NCI-H526 (cell line): ENCODE results near the gene DTX1.
"Not testable (repeated sequence)": the region's sequence is repeated elsewhere in the genome, so short reads cannot be mapped to it uniquely, and the experiment has no call there.

Experiments
- DNase-seq, 2 experiments: peaks; one replicate each; lab custom pipeline; 2025; lab: John Stamatoyannopoulos, UW

The DTX1 gene

DNA sequence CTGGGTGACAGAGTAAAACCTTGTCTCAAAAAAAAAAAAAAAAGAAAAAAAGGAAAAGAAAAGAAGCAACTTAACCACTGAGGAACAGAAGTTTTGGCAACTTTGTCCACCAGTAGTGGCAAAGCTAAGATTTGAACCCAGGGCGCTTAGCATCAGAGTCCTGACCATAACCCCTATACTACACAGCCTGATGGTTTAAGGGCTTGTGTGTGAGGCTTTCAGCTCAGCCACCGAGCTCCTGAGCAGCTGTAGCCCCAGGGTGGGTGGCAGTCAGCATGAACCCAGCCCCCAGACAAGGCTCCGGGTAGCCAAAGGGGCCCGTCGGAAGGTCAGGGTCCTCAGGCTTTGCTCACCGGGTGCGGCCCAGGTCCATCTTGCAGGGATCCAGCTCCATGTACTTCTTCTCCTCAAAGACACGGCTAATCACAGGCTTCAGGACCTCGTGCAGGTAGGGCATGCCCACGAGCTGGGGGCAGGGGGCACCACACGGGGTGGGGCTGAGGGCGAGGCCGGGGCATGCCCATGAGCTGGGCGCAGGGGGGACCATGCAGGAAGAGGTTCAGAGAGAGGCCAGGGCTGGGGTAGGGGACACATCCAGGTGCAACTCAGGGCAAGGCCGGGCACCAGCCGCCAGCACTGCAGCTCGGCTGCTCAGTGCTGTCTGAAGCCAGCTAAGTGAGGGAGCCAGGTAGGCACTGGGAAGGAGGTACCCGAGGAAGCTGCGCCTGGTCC is 58.1 kb downstream of the DTX1 start:
- no peak for DNase-seq

DNA sequence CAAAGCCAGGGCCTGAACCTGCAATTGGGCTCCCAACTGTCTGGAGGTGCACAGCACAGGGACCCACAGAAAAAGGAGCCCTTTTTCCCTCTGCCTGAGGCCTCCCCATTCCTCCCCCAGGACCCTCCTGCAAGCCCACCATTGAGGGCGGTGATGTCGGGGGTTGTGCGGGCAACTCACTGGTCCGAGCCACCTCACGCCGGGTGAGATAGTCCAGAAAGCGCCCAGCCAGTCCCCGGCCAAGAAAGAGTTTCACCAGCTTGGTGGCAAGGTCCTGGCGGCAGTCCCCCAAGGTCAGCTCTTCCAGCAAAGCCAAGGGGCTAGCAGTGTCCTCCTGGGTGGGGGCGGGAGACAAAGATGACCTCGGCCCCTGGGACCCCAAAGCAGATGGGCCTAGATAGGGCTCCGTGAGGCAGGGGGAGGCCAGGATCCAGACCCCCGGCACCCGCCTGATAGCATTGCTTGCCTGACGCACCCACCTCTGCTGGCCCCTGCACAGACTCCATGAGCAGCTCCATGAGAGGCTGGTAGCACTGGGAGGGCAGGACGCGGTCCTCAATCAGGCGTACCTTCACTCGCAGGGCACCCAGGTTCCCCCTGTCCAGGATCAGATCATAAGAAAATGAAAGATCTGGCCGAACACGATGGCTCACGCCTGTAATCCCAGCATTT is 59.1 kb downstream of the DTX1 start:
- no peak for DNase-seq

- peak in 1 of 2 experiments; percentile 34 for DNase-seq
Observed at GRCh38 chr12:113116875-113117274, 60.3 kb downstream of the DTX1 start.

DNA sequence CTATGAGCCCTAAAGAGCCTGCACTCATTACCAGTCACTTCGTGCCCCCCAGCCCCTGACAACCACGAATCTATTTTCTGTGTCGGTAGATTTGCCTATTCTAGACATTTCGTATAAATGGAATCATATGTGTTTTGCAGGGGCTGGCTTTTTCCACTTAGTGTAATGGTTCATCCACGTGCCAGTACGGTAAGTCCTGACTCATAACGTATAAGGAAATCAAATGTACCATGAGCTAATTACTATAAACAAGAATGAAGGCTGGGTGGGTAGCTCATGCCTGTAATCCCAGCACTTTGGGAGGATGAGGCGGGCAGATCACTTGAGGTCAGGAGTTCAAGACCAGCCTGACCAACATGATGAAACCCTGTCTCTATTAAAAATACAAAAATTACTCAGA is 61.2 kb downstream of the DTX1 start:
- not testable (repeated sequence) for DNase-seq

GRCh38 chr12:113118142-113118541 is 61.6 kb downstream of the DTX1 start:
- no peak for DNase-seq

GRCh38 chr12:113119980-113120669 is 63.6 kb downstream of the DTX1 start:
- DNase-seq, result no peak

GRCh38 chr12:113120670-113121370 is 64.3 kb downstream of the DTX1 start:
- DNase-seq, result peak; percentile 75 to 76

GRCh38 chr12:113127791-113128199 is 71.3 kb downstream of the DTX1 start:
- DNase-seq, result no peak

GRCh38 chr12:113128802-113129663 is 72.5 kb downstream of the DTX1 start:
- DNase-seq, result no peak

GRCh38 chr12:113129664-113130456 is 73.3 kb downstream of the DTX1 start:
- no peak for DNase-seq

- peak in 1 of 2 experiments; percentile 42 for DNase-seq
Observed at GRCh38 chr12:113130457-113131135, 74.1 kb downstream of the DTX1 start.

- DNase-seq, result no peak
Observed at GRCh38 chr12:113131556-113131955, 75.0 kb downstream of the DTX1 start.

DNA sequence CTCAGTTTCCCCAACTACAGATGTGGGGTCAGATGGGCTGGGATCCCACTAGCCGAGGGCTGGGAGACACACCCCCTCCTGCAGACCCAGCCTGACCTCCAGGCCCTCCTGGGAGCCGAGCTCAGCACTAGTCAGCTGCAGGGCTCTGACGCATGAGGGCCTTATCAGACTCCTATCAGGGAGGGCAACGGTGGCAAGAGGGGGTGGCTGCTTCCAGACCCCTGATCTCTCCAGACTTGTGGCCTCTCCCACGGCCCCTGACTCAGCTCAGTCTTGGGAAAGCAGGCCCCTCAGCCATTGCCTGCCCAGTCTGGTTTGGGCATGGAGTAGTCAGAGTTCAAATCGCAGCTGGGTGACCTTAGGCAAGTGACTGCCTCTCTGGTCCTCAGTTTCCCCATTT is 76.5 kb downstream of the DTX1 start:
- no peak for DNase-seq

GRCh38 chr12:113133666-113134065 is 77.1 kb downstream of the DTX1 start:
- DNase-seq, result no peak

DNA sequence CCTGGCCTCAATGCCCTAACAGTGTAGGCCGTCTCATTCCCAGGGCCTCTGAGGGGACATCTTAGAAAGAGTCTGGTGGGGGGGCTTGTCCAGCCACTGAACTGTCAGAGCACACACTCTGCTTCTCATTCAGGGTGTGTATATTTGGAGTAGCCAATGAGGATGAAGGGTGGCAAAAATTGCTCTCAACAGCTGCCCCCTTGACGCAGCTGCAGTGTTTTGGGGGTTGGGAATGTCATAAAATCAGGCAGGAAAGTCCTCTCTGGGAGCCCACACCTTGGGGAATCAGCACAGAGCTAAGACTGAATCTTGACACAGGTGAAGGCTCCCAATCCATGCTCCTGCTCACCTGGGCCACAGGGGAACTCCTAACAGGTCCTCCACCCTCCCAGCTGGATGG is 77.5 kb downstream of the DTX1 start:
- DNase-seq, result no peak

GRCh38 chr12:113134521-113134951 is 78.0 kb downstream of the DTX1 start:
- DNase-seq, result no peak

- peak; percentile 64 to 87 for DNase-seq
Observed at GRCh38 chr12:113135178-113136127, 78.9 kb downstream of the DTX1 start, which contains the start of gene RASAL1. Gene RASAL1 (minus strand): TSS chr12:113135761. CDS start chr12:113135462, 299 bp downstream.

DNA sequence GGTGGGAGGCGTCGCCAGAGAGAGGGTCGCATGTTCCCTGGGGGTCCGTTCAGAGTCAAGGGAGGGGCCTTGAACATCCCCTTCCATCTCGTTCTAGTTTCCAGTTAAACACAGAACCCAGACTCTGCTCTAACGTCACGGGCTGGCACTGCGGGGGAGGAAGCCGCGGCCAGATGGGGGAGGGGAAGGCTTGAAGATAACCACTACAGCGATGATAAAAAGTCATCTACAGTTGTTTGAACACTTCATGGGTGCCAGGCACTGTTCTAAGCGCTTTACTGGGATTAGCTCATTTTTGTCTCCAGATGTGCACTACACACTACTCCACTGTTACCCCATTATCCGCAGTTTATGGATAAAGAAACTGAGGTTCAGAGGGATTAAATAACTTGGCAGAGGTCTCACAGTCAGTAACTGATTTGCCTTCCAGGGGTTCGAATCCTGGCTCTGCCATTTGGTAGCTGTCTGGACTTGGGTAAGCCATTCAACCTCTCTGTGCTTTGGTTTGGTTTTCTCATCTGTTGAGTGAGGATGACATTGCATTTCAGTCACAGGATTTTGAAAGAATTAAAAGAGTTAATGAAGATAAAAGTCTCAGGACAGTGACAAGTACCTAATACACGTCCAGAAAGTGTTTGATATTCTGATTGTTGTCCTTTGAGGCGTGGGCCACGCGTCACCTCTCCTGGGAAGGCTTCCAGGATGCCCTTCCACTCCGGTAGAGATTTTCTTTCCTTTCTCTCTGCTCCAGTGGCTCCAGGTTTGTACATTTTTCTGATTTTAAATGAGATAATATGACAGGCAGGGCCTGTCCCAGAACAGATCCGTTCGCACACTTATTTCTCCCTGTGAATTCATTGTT is 79.8 kb downstream of the DTX1 start:
- DNase-seq, result peak in 1 of 2 experiments; percentile 48
